CD4-positive, CD25-positive, alpha-beta regulatory T cell (primary cell): ENCODE results near the gene APOL1. TPM values are rescaled to one million over a fixed set of nuclear protein-coding genes. Genes with fewer than 3 reads are reported as not detected.

Experiments used
- ATAC-seq, 2 donors: fragments of 150-1000 bp; cut with Tn5 transposase; one replicate each; pipeline ENCODE4 v1.10.0; 2021; ENCODE audit warnings: low read depth in 2 of 2, moderate number of reproducible peaks in 2 of 2, moderate library complexity in 1 of 2
- DNase-seq, 3 donors: peaks; one replicate each; pipeline versions ENCODE4 v3.0.0 to v3.0.0-alpha.2; 2012 to 2022; ENCODE audit warnings: mixed read lengths in 1 of 3
- H3K27ac ChIP-seq: one replicate; pipeline ENCODE4 v1.7.0; 2013; ENCODE audit warnings: mild to moderate bottlenecking, low read length; ENCODE audit not compliant: insufficient read depth, poor library complexity, severe bottlenecking
- H3K27me3 ChIP-seq: one replicate; pipeline ENCODE4 v1.7.0; 2013; ENCODE audit warnings: low read length; ENCODE audit not compliant: control insufficient read depth, insufficient read depth
- H3K36me3 ChIP-seq: one replicate; pipeline ENCODE4 v1.7.0; 2013; ENCODE audit warnings: mild to moderate bottlenecking, low read length, moderate library complexity; ENCODE audit not compliant: control insufficient read depth, insufficient read depth
- H3K4me1 ChIP-seq: 2 replicates; pipeline ENCODE4 v1.7.0; 2013; ENCODE audit warnings: mild to moderate bottlenecking, low read length; ENCODE audit not compliant: insufficient read depth, control insufficient read depth, poor library complexity, severe bottlenecking
- H3K4me3 ChIP-seq: one replicate; pipeline ENCODE4 v1.7.0; 2013; ENCODE audit warnings: low read depth, mild to moderate bottlenecking, low read length, moderate library complexity
- H3K9me3 ChIP-seq, 2 experiments: 1 replicate in 1 of 2; 2 replicates in 1 of 2; pipeline ENCODE4 v1.7.0; 2013; ENCODE audit warnings: low read length in 2 of 2, mild to moderate bottlenecking in 1 of 2, moderate library complexity in 1 of 2; ENCODE audit not compliant: control insufficient read depth in 2 of 2
- H3K27ac Mint-ChIP-seq, 3 donors: one replicate each; pipeline ENCODE4 v1.8.0; 2020 to 2022; ENCODE audit warnings: mild to moderate bottlenecking in 3 of 3, mixed read lengths in 3 of 3, moderate library complexity in 2 of 3
- H3K27me3 Mint-ChIP-seq: one replicate; pipeline ENCODE4 v1.8.0; 2022; ENCODE audit warnings: mild to moderate bottlenecking, mixed read lengths
- H3K36me3 Mint-ChIP-seq: one replicate; pipeline ENCODE4 v1.8.0; 2020; ENCODE audit warnings: mixed read lengths
- H3K4me1 Mint-ChIP-seq, 4 donors: one replicate each; pipeline ENCODE4 v1.8.0; 2020 to 2022; ENCODE audit warnings: mixed read lengths in 4 of 4, mild to moderate bottlenecking in 1 of 4
- H3K4me3 Mint-ChIP-seq, 4 donors: one replicate each; pipeline ENCODE4 v1.8.0; 2020 to 2022; ENCODE audit warnings: mild to moderate bottlenecking in 4 of 4, mixed read lengths in 4 of 4, moderate library complexity in 3 of 4
- H3K9me3 Mint-ChIP-seq, 7 donors: one replicate each; pipeline ENCODE4 v1.8.0; 2020 to 2022; ENCODE audit warnings: mixed read lengths in 7 of 7, mild to moderate bottlenecking in 3 of 7, moderate library complexity in 2 of 7
- polyA plus RNA-seq, 4 donors: library from polyadenylated mRNA; unstranded; fragments of 300-500 nt; fragmentation: Illumina TruSeq; gene quantifications; one replicate each; pipeline ENCODE4 v1.2.3, GENCODE V29; 2021
- total RNA-seq: library from RNA; stranded (reverse); gene quantifications from one replicate; pipeline ENCODE4 v1.2.3, GENCODE V29; 2022

The APOL1 gene
- total and polyA plus RNA-seq, 5 donors from 2014 or later = 6.3 to 16.8 (median 7.6) TPM

- peaks cover 5% of the 10 kb centered on the region for H3K36me3 Mint-ChIP-seq
- H3K27me3 Mint-ChIP-seq = peaks cover 56% of the 10 kb centered on the region
- H3K4me3 ChIP-seq = no peak overlapping the region
- ATAC-seq = no peak
- H3K4me3 Mint-ChIP-seq = no peak overlapping the region
- H3K4me1 ChIP-seq = no peaks in the 10 kb centered on the region
- no peaks in the 10 kb centered on the region for H3K36me3 ChIP-seq
- no peaks in the 10 kb centered on the region for H3K9me3 ChIP-seq
- no peaks in the 10 kb centered on the region for H3K9me3 Mint-ChIP-seq
- no peak overlapping the region for H3K27ac ChIP-seq
- H3K27me3 ChIP-seq = peaks cover 8% of the 10 kb centered on the region
- no peak overlapping the region for H3K27ac Mint-ChIP-seq
- no peak for DNase-seq
- peaks cover 3 to 14% (median 8%) of the 10 kb centered on the region in 4 donors for H3K4me1 Mint-ChIP-seq
Measured at GRCh38 chr22:36220451-36220921, 32.4 kb upstream of the APOL1 start.

- H3K27ac ChIP-seq = no peak overlapping the region
- Mint-ChIP-seq H3K36me3 (peaks cover 13% of the 10 kb centered on the region), H3K27me3 (peaks cover 44% of the 10 kb centered on the region), H3K4me3 (peak overlapping the region in 2 of 4 donors; percentile 79 to 84), H3K27ac (peak overlapping the region in 1 of 3 donors; percentile 88), H3K9me3 (no peaks in the 10 kb centered on the region), H3K4me1 (peaks cover 3 to 14% (median 8%) of the 10 kb centered on the region in 4 donors)
- H3K9me3 ChIP-seq = no peaks in the 10 kb centered on the region
- peak overlapping the region; percentile 11 for H3K4me3 ChIP-seq
- no peaks in the 10 kb centered on the region for H3K4me1 ChIP-seq
- DNase-seq = peak; percentile 15 to 58 (median 24)
- peak; percentile 69 to 75 for ATAC-seq
- H3K27me3 ChIP-seq = peaks cover 8% of the 10 kb centered on the region
- H3K36me3 ChIP-seq = no peaks in the 10 kb centered on the region
Measured at GRCh38 chr22:36221799-36222751, 30.9 kb upstream of the APOL1 start.

- H3K36me3 ChIP-seq = peaks cover 8% of the 10 kb centered on the region
- H3K27me3 ChIP-seq = peaks cover 8% of the 10 kb centered on the region
- H3K9me3 Mint-ChIP-seq = no peaks in the 10 kb centered on the region
- peaks cover 35% of the 10 kb centered on the region for H3K27me3 Mint-ChIP-seq
- H3K4me3 Mint-ChIP-seq = no peak overlapping the region
- no peak overlapping the region for H3K4me3 ChIP-seq
- peaks cover 13% of the 10 kb centered on the region for H3K36me3 Mint-ChIP-seq
- no peak for DNase-seq
- no peaks in the 10 kb centered on the region for H3K9me3 ChIP-seq
- no peaks in the 10 kb centered on the region for H3K4me1 ChIP-seq
- no peak for ATAC-seq
- H3K27ac ChIP-seq = no peak overlapping the region
- H3K27ac Mint-ChIP-seq = no peak overlapping the region
- peaks cover 3 to 14% (median 9%) of the 10 kb centered on the region in 4 donors for H3K4me1 Mint-ChIP-seq
Measured at GRCh38 chr22:36222887-36223450, 30.0 kb upstream of the APOL1 start.

GRCh38 chr22:36223504-36223903 is 29.4 kb upstream of the APOL1 start:
- peaks cover 33% of the 10 kb centered on the region for H3K27me3 Mint-ChIP-seq
- no peak overlapping the region for H3K27ac Mint-ChIP-seq
- H3K27ac ChIP-seq = no peak overlapping the region
- H3K27me3 ChIP-seq = peaks cover 8% of the 10 kb centered on the region
- H3K4me3 ChIP-seq = no peak overlapping the region
- H3K36me3 ChIP-seq = peaks cover 14% of the 10 kb centered on the region
- DNase-seq = no peak
- no peak for ATAC-seq
- H3K4me1 ChIP-seq = no peaks in the 10 kb centered on the region
- H3K4me3 Mint-ChIP-seq = no peak overlapping the region
- no peaks in the 10 kb centered on the region for H3K9me3 ChIP-seq
- no peaks in the 10 kb centered on the region for H3K9me3 Mint-ChIP-seq
- peaks cover 16% of the 10 kb centered on the region for H3K36me3 Mint-ChIP-seq
- H3K4me1 Mint-ChIP-seq = peaks cover 3 to 14% (median 9%) of the 10 kb centered on the region in 4 donors

- Histone ChIP-seq H3K4me1 (no peaks in the 10 kb centered on the region), H3K27ac (no peak overlapping the region), H3K27me3 (peaks cover 8% of the 10 kb centered on the region), H3K4me3 (no peak overlapping the region), H3K36me3 (peaks cover 20% of the 10 kb centered on the region), H3K9me3 (no peaks in the 10 kb centered on the region)
- H3K9me3 Mint-ChIP-seq = no peaks in the 10 kb centered on the region
- peaks cover 3 to 14% (median 9%) of the 10 kb centered on the region in 4 donors for H3K4me1 Mint-ChIP-seq
- DNase-seq (no peak), ATAC-seq (no peak)
- peaks cover 26% of the 10 kb centered on the region for H3K27me3 Mint-ChIP-seq
- H3K36me3 Mint-ChIP-seq = peaks cover 20% of the 10 kb centered on the region
- no peak overlapping the region for H3K27ac Mint-ChIP-seq
- no peak overlapping the region for H3K4me3 Mint-ChIP-seq
Measured at GRCh38 chr22:36224245-36224644, 28.7 kb upstream of the APOL1 start.

- Mint-ChIP-seq H3K9me3 (no peaks in the 10 kb centered on the region), H3K4me3 (no peak overlapping the region), H3K36me3 (peaks cover 30% of the 10 kb centered on the region), H3K4me1 (peaks cover 2 to 14% (median 9%) of the 10 kb centered on the region in 4 donors), H3K27ac (peak overlapping the region in 1 of 3 donors; percentile 31), H3K27me3 (peaks cover 17% of the 10 kb centered on the region)
- ATAC-seq (no peak), DNase-seq (no peak)
- no peak overlapping the region for H3K4me3 ChIP-seq
- no peaks in the 10 kb centered on the region for H3K9me3 ChIP-seq
- H3K27ac ChIP-seq = no peak overlapping the region
- H3K27me3 ChIP-seq = peaks cover 5% of the 10 kb centered on the region
- H3K36me3 ChIP-seq = peaks cover 32% of the 10 kb centered on the region
- H3K4me1 ChIP-seq = no peaks in the 10 kb centered on the region
Measured at GRCh38 chr22:36225333-36225922, 27.5 kb upstream of the APOL1 start.

- H3K9me3 Mint-ChIP-seq = no peaks in the 10 kb centered on the region
- no peak overlapping the region for H3K4me3 ChIP-seq
- peaks cover 36% of the 10 kb centered on the region for H3K36me3 Mint-ChIP-seq
- no peaks in the 10 kb centered on the region for H3K9me3 ChIP-seq
- H3K27ac ChIP-seq = no peak overlapping the region
- H3K27me3 Mint-ChIP-seq = peaks cover 12% of the 10 kb centered on the region
- no peaks in the 10 kb centered on the region for H3K4me1 ChIP-seq
- H3K27me3 ChIP-seq = no peaks in the 10 kb centered on the region
- DNase-seq = no peak
- H3K4me3 Mint-ChIP-seq = no peak overlapping the region
- peaks cover 2 to 12% (median 8%) of the 10 kb centered on the region in 4 donors for H3K4me1 Mint-ChIP-seq
- ATAC-seq = no peak
- H3K36me3 ChIP-seq = peaks cover 36% of the 10 kb centered on the region
- peak overlapping the region in 1 of 3 donors; percentile 42 for H3K27ac Mint-ChIP-seq
Measured at GRCh38 chr22:36226189-36226588, 26.7 kb upstream of the APOL1 start.
